GM12874 (cell line): ENCODE results near the gene MLN.

Source experiments
- CTCF ChIP-seq: IDR thresholded peaks from 2 replicates; pipeline ENCODE4 v1.5.1; 2011; ENCODE audit warnings: low read depth, mild to moderate bottlenecking, control low read depth, low read length, moderate library complexity; ENCODE audit not compliant: insufficient read depth

Gene MLN

DNA sequence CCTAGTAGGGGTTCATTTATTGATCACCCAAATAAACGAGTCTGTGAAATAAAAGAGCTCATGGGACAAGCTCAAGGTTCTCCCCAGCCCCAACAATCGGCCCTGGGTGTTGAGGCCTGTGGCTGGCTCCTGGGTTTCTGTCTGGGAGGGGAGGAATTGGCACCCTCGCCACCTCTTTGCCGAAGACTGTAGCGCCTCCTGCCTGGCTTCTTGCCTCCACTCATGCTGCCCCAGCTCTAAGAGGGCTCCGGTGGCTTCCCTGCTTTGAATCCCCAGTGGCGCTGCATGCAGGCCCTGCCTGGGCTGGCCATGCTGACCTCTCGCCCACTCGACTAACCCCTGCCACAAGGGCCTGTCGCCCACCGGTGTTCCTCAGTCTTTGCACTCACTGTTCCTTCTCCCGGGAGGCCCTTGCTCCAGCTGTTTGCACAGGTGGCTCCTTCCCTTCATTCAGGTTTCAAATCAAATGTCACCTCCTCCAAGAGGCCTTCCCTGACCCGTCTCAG, 5.4 kb downstream of the MLN start:
- no peak for TF ChIP-seq CTCF

GRCh38 chr6:33797626-33798342, 6.0 kb downstream of the MLN start:
- no peak for TF ChIP-seq CTCF

GRCh38 chr6:33794910-33795623, 8.7 kb downstream of the MLN start:
- TF ChIP-seq CTCF = no peak

DNA sequence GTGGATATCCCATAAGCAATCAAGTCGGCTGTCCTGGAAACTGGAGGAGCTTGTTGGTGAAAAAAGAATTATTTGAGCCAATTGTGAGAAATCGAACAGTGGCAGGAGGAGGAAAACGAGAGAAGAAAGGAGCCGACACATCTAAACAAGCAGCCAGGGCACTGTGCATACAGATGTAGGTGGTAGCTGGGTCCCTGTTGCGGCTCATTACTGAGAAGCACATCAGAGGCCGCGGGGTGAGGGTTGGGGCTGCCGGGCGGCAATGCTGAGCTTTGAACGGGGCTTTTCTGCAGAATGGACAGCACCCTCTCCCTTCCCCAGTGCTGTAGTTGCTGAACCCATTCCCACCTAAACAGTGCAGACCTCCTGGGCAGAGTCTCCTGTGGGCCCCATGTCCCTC, 10.8 kb downstream of the MLN start:
- TF ChIP-seq CTCF = no peak

DNA sequence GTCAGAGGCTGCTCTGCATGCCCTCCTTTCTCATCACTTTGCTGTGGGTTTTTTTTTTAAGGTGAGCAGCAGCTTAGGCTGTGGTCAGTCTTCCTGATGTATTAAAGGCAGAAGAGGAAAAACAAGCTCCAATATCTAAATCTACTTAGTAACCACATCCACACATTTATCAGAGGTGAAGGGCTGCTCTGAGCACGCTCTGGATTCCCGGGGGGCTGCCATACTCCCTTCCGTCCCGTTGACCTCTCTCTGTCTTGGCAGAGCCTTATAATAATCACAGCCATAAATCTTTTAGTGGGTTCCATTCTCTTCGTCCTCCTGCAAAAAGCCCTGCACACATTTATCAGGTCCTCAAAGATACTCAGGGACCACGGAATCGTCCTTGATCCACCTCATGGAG, 12.2 kb downstream of the MLN start:
- TF ChIP-seq CTCF = no peak

- TF ChIP-seq CTCF = no peak
Measured at GRCh38 chr6:33790910-33791309, 12.9 kb downstream of the MLN start.

- no peak for TF ChIP-seq CTCF
Measured at GRCh38 chr6:33790379-33790778, 13.4 kb downstream of the MLN start.
